NCI-H187 (cell line): ENCODE measurements around the gene SLC2A11.
"Not testable (repeated sequence)": the region's sequence is repeated elsewhere in the genome, so short reads cannot be mapped to it uniquely, and the experiment has no call there.

Experiments
- DNase-seq, 2 experiments: peaks; one replicate each; lab custom pipeline; 2025; lab: John Stamatoyannopoulos, UW

The SLC2A11 gene

GRCh38 chr22:23891726-23892125 is 34.1 kb downstream of the SLC2A11 start:
- no peak for DNase-seq

- DNase-seq: no peak
Observed at GRCh38 chr22:23892130-23892529, 34.5 kb downstream of the SLC2A11 start.

GRCh38 chr22:23892706-23893105 is 35.0 kb downstream of the SLC2A11 start:
- DNase-seq: no peak

GRCh38 chr22:23893121-23893944 is 35.7 kb downstream of the SLC2A11 start:
- no peak for DNase-seq

- DNase-seq: peak; percentile 50 to 70
Observed at GRCh38 chr22:23893945-23894709, 36.5 kb downstream of the SLC2A11 start, which contains the start of gene MIF. TSS of gene MIF (plus strand) at chr22:23894383. CDS start at chr22:23894475, 92 bp downstream.

GRCh38 chr22:23894710-23895598 is 37.3 kb downstream of the SLC2A11 start:
- peak in 1 of 2 experiments; percentile 22 for DNase-seq

GRCh38 chr22:23895599-23896144 is 38.0 kb downstream of the SLC2A11 start:
- DNase-seq: no peak

GRCh38 chr22:23896166-23896522 is 38.5 kb downstream of the SLC2A11 start:
- DNase-seq: no peak

GRCh38 chr22:23896523-23897186 is 39.0 kb downstream of the SLC2A11 start:
- no peak for DNase-seq

- no peak for DNase-seq
Observed at GRCh38 chr22:23897320-23897719, 39.6 kb downstream of the SLC2A11 start.

GRCh38 chr22:23898006-23898974 is 40.6 kb downstream of the SLC2A11 start:
- DNase-seq: no peak

GRCh38 chr22:23899042-23899745 is 41.5 kb downstream of the SLC2A11 start:
- no peak for DNase-seq

- DNase-seq: not testable (repeated sequence)
Observed at GRCh38 chr22:23900227-23900626, 42.6 kb downstream of the SLC2A11 start.

- no peak for DNase-seq
Observed at GRCh38 chr22:23901600-23901999, 43.9 kb downstream of the SLC2A11 start.

- DNase-seq: no peak
Observed at GRCh38 chr22:23903328-23903971, 45.8 kb downstream of the SLC2A11 start.

GRCh38 chr22:23904573-23905254 is 47.0 kb downstream of the SLC2A11 start:
- DNase-seq: no peak

GRCh38 chr22:23906641-23907040 is 49.0 kb downstream of the SLC2A11 start:
- no peak for DNase-seq

- DNase-seq: not testable (repeated sequence)
Observed at GRCh38 chr22:23907423-23907822, 49.7 kb downstream of the SLC2A11 start.
